ENCODE results near the gene EPB41L2. TPM values are rescaled to one million over a fixed set of nuclear protein-coding genes. Genes with fewer than 3 reads are reported as not detected.

Gene EPB41L2
- total RNA-seq, 4 donors from 2014 or later: 104 to 317 (median 144) TPM

DNA sequence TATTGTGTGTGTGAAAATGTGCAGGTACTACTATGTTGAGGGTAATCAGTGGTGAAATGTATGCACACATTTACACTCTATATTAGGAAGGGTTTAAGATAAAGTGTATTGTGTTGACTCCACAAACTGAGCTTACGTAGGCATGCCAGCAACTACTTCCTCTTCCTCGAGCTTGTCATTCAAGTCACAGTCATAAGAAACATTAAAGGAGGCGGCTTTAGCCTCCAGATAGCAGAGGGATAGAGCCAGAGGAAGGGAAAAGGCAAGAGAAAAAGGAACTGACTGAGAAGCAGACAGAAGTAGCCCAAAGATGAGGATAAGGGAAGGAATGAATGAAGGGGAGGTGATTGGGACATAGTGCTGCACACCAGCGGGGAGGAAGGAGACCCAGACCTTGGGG lies 180.7 kb downstream of the EPB41L2 start:
- TF ChIP-seq, protein P1, sequence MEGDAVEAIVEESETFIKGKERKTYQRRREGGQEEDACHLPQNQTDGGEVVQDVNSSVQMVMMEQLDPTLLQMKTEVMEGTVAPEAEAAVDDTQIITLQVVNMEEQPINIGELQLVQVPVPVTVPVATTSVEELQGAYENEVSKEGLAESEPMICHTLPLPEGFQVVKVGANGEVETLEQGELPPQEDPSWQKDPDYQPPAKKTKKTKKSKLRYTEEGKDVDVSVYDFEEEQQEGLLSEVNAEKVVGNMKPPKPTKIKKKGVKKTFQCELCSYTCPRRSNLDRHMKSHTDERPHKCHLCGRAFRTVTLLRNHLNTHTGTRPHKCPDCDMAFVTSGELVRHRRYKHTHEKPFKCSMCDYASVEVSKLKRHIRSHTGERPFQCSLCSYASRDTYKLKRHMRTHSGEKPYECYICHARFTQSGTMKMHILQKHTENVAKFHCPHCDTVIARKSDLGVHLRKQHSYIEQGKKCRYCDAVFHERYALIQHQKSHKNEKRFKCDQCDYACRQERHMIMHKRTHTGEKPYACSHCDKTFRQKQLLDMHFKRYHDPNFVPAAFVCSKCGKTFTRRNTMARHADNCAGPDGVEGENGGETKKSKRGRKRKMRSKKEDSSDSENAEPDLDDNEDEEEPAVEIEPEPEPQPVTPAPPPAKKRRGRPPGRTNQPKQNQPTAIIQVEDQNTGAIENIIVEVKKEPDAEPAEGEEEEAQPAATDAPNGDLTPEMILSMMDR (IDR thresholded peaks at IDR 0.05): no peak
- DNase-seq (ENCODE audit: low spot score) (no peak), ATAC-seq (ENCODE audit: low FRiP score) (no peak)

DNA sequence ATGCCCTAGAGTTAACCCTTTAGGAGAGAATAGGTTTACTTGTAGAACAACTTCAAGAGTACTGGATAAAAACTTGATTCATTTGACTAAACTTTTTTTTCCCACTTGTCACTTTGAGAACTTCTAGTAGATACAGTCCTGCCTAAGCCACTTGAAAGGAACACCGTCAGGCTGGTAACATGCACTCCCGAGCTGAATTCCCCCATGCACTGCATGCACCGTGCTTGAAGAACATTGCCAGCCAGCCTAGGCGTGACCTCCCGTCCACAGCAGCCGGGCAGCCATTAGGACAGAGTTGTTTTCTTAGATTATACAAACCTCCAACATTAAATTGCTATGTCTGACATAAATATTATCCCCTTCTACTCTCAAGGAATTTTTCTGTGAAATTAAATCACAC lies 183.2 kb downstream of the EPB41L2 start:
- TF ChIP-seq, protein P1 (IDR thresholded peaks at IDR 0.05): no peak
- ATAC-seq (ENCODE audit: low FRiP score) (no peak), DNase-seq (ENCODE audit: low spot score) (no peak)

DNA sequence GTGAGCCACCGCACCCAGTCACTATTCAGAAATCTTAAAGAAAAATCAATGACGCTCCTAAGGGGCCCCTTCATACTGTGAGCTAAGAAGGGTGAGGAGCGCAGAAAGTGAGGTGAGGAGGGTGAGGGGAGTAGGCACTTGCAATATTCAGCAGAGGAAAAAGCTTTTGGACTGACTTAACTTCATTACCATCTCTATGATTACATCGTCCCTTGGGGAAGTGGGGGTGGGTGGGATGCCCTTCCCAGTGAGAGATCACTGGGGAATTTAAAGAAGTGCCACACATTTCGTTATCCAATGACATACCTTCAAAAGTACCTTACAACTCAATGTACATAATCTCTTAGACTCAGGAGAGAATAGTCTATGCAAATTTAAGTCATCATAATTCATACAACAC lies 189.3 kb downstream of the EPB41L2 start:
- DNase-seq (ENCODE audit: low spot score): no peak
- TF ChIP-seq, protein P1 (IDR thresholded peaks at IDR 0.05): no peak
- ATAC-seq (ENCODE audit: low FRiP score): no peak

DNA sequence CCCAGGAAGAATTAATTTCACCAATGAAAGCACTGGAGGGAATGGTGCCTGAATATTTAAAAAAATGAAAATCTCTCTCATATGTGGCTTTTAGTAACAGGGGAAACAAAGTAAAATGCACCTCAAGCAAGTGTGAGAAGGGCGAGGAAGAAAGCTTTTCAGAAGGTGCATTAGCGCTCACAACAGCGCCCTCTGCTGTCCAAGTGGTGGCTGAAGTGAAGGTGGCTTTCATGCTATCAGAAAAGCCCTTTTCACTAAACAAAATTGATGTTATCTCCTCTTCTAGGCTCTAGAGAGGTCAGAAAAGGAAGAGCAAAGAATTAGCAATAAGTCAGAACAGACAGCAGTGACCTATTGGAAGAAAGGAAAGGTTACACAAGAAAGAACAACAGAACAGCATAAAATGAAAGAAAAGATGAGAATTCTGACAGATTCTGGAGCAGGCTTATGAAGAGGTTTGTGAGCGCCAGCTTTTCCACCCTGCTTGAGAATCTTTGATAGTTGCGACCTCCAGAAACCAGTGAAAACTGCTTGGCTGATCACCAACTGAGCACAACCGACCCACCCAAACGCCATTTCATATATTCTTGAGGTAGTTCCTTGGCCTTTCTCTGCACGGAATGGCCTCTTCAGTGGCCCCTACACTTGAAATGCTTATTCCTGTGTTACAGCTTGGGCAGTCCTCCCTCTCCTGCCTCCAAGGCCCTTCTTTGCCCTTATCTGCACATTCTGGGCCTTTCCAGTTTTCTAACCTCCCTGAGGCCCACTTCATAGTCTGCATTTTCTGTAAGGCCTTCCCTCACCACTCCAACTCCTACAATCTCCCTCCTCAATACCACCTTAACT lies 190.6 kb downstream of the EPB41L2 start:
- DNase-seq (ENCODE audit: low spot score) (peak; percentile 75), ATAC-seq (ENCODE audit: low FRiP score) (no peak)

DNA sequence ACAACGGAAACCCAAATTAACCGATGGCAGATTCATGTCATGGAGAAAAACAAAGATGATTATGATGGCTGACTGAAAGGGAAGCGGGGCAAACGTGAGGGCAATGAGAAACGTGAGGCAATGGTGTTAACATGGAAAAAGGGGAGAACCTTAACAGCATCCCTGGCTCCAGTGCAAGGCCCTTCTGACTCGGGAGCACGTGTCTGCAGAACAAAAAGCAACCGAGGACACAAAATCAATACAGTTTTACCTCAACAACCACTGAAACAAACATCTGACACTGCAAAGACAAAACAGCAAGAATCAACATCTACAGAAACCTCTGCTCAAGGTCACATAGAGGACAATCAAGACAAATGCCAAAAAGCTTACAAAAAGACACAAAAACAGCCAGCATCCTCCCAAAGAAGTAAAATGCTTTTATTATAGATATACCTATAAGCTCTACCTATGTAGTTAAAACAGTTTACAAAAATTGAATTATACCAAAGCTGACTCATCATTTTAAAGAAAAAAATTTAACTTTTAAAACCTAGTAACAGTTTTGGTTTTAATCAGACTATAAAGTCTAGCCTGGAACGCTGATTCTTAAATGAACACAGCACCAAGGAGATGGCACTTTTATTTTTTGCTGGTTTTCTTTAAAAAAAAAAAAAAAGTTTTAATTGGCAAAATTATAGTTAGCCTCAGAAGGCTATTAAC lies 192.7 kb downstream of the EPB41L2 start:
- ATAC-seq (ENCODE audit: low FRiP score) (no peak), DNase-seq (ENCODE audit: low spot score) (no peak)
- TF ChIP-seq, protein P1 (IDR thresholded peaks at IDR 0.05): no peak

More for the DNA sequence above, 190.6 kb downstream of the EPB41L2 start:
- TF ChIP-seq, protein P1 (IDR thresholded peaks at IDR 0.05): no peak

DNA sequence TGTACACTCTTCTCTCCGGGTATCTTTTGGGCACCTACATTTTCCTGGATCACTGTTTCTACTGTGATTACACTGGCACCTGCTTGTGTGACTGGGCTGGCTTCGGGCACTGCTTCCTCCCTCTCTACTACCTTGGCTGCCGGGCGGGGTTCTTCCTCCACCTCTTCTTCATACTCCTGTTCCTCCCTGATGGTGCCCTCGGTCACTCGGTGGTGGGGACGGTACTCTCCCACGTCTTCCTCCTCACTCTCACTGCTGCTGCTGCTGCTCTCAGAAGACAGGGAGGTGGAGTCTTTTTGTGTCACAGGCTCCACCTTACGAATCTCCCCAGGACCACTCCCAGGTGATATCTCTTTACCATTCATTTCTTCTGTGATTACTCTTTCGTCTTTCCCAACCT lies 193.4 kb downstream of the EPB41L2 start:
- no peak for ATAC-seq (ENCODE audit: low FRiP score)
- TF ChIP-seq, protein P1 (IDR thresholded peaks at IDR 0.05): no peak

More for the DNA sequence above, 193.4 kb downstream of the EPB41L2 start:
- no peak for DNase-seq (ENCODE audit: low spot score)

Data from omental fat pad (tissue), 4 donors.